Spleen (tissue), 7 donors: Measurements from ENCODE around the gene PSMF1.

Source experiments
- CTCF ChIP-seq, 11 experiments: fragments of 200-600 bp in 7 of 11; fragments of 450-650 bp in 4 of 11; sonication (generic) in 4 of 11; IDR thresholded peaks in 8 of 11; conservative IDR thresholded peaks in 3 of 11; 1 replicate in 7 of 11; 2 replicates in 4 of 11; pipeline versions ENCODE4 v1.4.0 to v1.8.0; 2016 to 2021; ENCODE audit warnings: antibody characterized with exemption in 11 of 11, inconsistent platforms in 4 of 11, mild to moderate bottlenecking in 1 of 11
- POLR2A ChIP-seq, 3 donors: fragments of 450-650 bp; IDR thresholded peaks; one replicate each; pipeline ENCODE4 v1.5.1; 2017; ENCODE audit warnings: antibody characterized with exemption in 3 of 3, mild to moderate bottlenecking in 1 of 3
- donor health status: DM: no; HTN: no; CAD: no; lungs with moderate emphysema.
- donor health status: DM: no; HTN: no; CAD: no.
- donor health status: DM: no; HTN: no; CAD: no.

DNA sequence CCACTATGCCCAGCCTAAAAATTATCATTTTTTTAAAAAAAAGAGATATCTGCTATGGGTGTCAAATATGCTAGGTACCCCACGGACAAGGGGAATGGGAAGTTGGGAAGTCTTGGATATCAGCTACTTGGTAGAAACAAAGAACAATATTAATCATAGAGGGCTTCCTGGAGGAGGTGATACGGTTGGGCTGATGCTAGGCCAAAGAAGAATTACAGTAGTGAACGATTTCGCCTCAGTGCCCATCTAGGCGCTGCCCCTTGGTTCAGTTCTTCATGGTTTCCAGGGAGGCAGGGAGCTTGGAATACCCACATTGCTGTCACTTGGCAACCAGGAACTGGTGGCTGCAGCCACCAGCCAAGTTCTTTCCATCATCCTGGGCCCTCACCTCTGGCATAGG lies 5.5 kb upstream of the PSMF1 start:
- no peak for TF ChIP-seq CTCF (IDR thresholded peaks at IDR 0.05 in 8 of 11, conservative IDR thresholded peaks at IDR 0.05 in 3 of 11)
- TF ChIP-seq POLR2A (IDR thresholded peaks at IDR 0.05) = no peak
